Stimulated activated CD4-positive, alpha-beta T cell treated with anti-CD3 and anti-CD28 coated beads, Interleukin-4, amount 100 ng/mL, for 24 hours (primary cell): Measurements from ENCODE around the gene MAST3.

ENCODE experiments used
- DNase-seq: peaks from one replicate; pipeline ENCODE4 v3.0.0-alpha.2; 2020

MAST3 gene

DNA sequence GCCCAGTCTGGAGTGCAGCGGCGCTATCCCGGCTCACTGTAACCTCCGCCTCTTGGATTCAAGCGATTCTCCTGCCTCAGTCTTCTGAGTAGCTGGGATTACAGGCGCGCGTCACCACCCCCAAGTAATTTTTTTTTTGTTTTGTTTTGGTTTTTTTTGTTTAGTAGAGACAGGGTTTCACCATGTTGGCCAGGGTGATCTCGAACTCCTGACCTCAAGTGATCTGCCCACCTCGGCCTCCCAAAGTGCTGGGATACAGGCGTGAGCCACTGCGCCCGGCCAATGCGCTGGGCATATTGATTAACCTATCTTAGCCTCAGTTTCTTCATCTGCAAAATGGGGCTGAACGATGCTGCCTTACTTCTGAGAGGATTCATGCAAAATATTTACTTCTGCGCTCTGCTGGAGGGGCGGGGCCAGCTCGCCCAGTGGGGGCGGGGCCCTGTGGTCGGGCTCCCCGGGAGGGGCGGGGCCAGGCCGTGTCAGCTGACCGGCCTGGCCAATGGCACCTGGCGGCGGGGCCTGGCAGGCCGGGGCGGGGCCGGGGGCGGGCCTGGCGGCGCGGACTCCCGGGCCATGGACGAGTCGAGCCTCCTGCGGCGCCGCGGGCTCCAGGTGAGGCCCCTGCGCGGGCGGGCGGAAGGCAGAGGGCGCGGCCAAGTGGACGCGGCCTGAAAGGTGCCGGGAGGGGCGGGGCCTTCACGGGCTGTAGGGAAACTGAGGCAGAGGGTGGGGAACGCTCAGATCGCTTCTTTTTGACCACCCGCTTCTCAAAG lies at the start of gene MAST3:
TSS of gene MAST3 (plus strand) at position 562 of the 776 bp plus-strand sequence. CDS start at position 577, 15 bp downstream.
- DNase-seq: peak; percentile 86

DNA sequence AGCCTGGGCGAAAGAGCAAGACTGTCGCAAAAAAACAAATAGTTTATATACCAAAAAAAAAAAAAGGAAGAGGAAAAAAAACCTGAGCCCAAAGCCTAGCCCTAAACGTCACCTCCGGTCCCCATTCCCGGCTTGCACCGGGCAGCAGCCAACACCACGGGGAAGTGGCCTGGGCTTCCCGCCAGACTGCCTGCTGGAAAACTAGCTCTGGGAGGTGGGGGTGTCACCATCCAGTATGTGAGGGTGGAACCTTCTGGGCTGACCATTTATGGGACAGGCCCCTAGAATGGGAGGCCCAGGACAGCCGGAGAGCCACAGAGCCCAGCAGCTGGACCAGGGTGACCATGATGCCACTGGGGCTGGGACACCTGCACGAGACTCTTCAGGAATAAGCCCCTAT lies 48.2 kb upstream of the MAST3 start:
- no peak for DNase-seq

DNA sequence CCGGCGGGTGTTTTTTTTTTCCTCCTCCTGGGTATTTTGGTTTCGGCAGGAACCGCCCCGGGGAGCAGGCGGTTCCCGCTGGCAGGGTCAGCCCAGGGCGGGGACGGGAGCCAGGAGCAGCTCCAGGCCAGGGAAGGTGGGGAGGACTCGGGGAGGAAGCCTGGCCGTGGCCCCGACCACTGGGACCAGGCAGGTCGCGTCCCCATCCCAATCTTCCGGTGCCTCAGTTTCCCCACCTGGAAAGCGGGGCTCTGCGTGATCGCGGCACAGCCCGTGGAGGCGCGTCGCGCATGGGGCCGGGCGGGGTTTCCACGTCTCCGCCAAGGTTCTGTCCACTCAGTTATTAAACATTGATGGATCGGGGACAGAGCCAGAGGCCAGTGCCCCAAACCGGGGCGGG lies 45.7 kb upstream of the MAST3 start:
- DNase-seq: no peak

DNA sequence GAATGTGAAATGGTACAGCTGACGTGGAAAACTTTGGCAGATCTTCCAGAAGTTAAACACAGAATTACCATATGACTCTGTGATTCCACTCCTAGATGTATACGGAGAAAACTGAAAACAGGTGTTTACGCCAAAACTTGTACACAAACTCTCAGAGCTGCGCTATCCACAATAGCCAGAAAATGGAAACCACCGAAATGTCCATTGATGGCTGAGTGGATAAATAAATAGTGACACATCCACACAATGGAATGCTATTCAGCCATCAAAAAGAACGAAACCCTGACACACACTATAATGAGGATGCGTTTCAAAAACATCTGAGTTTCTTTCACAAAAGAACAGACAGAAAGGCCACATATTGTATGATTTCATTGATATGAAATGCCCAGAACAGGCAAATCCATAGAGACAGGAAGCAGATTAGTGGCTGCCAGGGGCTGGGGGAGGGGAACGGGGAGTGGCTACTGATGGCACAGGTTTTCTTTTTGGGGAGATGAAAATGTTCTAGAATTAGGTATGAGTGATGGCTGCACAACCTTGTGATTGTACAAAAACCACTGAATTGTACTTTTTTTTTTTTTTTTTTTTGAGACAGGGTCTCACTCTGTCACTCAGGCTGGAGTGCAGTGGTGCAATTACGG lies 43.9 kb upstream of the MAST3 start:
- DNase-seq: no peak

DNA sequence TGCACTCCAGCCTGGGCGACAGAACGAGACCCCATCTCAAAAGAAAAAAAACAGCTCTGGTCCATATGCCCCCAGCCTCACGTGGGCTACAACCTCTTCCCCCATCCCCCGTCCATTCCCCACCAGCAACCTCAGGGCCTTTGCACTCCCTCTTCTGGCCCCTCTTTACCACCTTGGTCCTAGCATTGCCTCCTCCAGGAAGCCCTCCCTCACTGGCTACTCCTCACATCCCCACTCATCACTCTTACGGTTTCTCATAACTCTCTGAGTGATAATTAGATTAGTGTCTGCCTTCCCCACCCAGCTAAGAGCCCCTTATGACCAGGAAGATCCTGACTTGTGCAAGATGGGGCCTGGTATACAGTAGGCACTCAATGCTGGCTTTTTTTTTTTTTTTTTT lies 41.6 kb upstream of the MAST3 start:
- DNase-seq: no peak

DNA sequence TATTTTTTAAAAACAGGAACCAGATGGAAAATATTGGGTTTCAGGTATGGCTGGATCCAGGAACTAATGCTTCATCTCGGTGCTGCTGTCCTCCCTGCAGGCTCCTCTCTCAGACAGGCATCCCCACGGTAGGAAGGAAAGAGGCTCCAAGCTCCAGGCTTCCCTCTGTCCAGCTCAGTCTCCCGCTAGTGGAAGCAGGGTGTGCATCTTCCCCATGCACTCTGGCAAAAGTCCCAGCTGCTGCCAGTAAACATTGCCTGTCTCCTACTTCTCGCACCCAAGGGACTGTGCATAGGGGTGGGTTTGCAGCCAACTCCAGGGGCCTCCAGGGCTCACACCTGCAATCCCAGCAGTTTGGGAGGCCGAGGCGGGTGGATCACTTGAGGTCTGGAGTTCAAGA lies 40.0 kb upstream of the MAST3 start:
- no peak for DNase-seq

DNA sequence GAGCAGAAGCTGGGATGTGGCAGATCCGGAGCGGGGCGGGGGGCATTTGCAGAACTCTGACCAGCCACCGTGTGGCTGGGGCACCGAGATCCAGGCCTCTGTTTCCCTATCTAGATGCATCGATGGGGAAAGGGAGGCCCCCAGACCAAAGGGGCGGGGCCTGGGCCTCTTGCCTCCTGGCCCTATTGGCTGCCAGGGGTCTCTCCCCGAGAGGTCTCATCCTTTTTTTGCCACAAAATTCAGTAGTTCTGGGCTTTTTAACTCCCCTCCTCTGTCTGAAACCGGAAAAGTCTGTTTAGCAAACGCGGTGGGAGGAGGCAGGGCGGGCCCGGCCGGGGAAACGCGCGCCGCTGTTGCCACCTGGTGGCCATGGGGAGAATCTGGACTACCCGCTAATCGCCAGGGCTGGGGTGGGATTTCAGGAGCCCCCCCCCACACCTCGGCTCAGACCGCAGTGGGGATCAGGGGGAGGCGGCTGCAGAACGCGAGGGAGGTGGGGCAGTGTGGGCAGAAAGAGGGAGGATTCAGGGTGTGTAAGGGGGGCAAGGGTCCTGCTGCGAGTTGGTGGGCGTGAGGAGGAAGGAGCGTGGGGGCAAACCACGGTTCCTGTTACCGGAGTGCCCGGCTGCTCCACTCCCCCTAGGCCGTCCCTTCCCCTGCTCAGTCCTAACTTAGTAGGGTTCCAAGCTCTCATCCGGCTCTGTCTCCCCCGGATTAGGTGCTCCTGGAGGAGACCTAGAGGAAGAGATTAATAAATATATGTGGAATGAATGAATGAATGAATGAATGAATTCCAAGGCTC lies 39.2 kb upstream of the MAST3 start:
- peak; percentile 83 for DNase-seq

DNA sequence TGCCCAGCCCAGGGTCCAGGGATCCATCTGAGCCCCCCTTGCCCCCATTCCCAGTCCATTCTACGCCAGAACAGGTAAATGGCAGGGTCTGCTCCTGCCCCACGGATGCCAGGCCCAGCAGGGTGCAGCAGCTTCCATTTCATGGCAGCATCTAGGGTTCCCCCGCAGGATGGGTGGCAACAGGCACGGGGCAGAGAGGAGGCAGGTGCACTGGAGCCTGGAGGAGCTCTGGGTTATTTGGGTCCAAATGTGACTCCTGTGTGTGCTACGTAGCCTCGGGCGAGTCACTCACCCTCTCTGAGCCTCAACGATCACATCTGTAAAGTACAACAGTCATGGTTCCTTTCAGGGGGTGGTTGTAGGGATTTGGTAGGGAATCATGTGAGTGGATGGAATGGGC lies 38.3 kb upstream of the MAST3 start:
- no peak for DNase-seq

DNA sequence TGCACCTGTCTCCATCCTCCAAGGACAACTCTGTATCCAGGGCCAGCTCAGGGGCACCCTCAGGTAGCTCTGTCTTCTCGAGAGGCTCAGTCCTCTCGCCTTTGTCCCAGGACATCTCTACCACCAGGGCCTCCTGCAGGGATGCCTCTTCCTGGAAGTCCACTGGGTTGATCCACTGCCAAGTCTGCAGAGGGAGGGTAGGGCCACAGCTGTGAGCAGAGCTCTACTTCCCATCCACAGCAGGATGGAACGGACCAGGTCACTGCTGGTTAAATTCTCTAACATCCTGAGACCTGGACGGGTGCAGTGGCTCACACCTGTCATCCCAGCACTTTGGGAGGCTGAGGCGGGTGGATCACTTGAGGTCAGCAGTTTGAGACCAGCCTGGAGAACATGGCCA lies 37.7 kb upstream of the MAST3 start:
- DNase-seq: no peak

DNA sequence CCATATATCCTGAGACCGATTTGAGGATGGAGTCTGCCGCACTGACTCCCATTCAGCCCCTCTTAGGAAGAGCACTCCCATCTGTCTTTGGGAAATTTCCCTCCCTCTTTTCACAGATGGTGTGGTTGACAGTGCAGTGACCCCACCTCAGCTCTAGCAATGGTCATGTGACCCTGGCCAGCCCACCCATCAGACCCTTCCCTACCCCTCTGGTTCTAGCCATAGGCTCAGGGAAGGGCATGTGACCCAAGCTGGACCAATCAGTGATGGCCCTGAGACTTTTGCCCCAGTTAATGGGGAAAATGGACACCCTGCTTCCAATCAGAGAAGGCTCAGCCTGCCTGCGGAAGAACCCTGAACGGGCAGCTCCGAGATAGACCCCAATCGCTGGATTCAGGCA lies 37.1 kb upstream of the MAST3 start:
- no peak for DNase-seq

DNA sequence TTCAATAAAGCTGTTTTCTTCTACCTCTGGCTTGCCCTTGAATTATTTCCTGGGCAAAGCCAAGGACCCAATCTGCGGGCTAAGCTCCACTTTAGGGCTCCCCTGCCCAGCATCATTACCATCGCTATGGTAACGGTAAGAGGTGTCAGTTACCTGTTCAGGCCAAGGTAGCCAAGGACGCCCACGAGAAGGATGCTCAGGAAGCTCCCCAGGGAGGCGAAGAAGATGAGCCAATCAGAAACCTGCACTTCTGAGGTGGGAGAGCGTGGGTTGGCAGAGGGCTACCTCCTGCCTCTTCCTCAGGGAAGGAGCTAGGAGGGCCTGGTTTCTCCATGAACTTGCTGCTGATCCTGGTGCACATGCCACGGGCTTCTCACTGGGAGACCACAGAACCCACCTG lies 35.5 kb upstream of the MAST3 start:
- no peak for DNase-seq

DNA sequence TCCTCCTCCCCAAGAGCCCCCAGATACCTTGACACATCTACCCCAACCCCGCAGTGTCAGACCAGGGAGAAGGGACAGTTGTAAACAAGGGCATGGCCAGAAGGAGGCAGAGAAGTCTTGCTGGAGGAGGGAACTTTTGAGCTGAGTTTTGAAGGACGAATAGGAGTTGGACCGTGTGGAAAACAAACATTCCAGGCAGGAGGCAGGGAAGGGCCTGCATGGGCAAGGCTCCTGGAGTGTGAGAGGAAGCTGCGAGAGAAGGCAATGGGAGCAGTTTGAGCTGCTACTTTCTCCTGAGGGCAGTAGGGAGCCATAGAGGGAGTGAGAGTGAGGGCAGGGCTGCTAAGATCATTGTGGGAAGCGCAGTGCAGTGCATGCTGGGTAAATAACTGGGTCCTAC lies 34.1 kb upstream of the MAST3 start:
- DNase-seq: peak; percentile 44

DNA sequence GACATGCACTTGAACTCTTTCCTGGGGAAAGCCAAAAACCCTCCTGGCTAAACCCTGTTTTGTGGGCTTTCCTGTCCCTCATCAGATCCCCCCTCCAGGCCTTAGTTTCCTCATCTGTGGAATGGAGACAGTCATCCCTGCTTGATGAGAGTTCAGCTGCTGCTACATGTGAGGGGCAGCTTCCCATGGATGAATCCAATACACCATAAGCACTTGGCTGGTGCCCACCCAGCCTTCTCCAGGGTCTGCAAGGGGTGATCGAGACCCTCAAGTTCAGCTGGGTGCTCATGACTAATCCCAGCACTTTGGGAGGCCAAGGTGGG lies 32.4 kb upstream of the MAST3 start:
- DNase-seq: no peak

DNA sequence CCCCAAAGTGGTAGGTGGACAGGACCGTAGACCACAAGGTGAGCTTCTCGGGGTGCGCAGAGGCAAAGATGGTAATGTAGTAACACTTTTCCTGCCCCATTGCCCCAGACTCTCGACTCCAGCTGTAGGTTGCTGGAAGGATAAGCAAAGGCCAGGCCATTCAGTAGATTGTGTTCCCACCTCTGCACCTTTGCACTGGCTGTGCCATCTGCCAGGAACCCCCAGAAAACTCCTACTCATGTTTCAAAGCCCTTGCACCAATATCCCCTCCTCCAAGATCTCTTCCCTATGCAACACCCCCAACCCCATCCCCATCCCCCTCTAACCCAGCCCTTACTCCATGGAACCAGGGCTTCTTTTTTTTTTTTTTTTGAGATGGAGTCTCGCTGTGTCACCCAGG lies 29.2 kb upstream of the MAST3 start:
- DNase-seq: no peak

DNA sequence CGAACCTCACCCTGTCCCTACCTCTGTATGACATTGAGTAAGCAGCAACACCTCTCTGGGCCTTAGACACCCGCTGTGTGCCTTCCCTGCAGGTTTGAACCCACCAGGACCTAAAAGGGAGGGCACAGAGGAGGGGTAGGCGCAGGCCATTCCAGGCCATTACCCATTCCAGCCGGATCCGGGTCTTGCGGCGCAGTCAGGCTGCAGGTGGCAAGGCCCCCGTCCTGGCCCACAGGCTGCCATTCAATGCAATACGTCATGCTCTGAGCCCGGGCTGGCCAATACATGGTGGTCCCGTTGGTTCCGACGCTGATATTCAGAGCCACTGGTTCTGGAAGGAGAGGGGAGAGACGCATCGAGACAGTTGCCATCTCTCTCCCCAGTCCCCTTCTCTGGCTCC lies 28.2 kb upstream of the MAST3 start:
- no peak for DNase-seq

DNA sequence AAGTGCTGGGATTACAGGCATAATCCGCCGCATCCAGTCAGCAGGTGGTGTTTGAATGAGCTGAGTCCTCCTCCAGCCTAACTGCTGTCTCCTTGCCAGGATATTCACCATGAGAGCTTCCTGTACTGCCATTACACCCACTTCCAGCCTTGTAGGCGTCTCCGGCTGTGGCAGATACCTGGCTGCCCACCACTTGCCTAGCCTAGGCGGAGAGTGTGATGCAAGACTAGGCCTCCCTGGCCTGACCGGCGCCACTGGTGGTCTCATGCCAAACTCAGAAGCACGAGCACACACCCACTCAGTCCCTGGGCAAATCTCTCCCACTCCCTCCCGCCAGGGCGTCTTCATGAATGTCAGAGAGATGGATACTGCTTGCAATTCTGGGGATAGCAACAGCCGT lies 27.4 kb upstream of the MAST3 start:
- no peak for DNase-seq

DNA sequence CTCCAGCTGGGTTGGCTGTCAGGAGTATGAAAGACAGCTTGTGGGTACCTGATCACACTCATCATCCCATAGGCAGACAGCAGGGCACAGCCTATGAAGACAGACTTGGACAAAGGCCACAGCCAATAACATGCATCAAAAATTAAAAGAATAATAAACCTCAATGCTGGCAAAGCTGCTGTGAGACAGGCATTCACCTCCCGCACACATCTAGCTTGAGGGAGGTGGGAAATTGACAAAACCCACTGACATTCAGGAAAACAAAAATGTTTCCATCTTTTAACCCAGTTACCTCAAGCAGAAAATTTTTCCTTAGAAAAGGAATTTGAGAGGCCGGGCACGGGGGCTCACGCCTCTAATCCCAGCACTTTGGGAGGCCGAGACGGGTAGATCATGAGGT lies 25.2 kb upstream of the MAST3 start:
- no peak for DNase-seq

DNA sequence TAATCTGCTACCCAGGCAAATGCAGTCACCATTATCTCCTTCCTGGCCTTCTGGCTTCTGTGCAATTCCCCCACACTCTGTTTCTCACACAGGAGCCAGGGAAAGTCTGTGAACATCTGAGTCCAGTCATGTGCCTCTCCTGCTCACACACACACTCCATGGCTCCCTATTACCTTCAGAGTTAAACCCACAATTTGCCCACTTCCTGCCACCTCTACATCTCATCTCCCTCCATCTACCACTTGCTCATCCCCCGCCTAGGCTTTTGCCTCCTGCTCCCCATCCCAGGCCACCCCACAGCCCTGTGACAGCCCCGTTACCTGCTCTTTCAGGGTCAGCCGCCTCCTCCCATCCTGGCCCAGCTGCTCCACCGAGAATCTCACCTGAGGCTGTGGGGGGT lies 24.4 kb upstream of the MAST3 start:
- DNase-seq: no peak

DNA sequence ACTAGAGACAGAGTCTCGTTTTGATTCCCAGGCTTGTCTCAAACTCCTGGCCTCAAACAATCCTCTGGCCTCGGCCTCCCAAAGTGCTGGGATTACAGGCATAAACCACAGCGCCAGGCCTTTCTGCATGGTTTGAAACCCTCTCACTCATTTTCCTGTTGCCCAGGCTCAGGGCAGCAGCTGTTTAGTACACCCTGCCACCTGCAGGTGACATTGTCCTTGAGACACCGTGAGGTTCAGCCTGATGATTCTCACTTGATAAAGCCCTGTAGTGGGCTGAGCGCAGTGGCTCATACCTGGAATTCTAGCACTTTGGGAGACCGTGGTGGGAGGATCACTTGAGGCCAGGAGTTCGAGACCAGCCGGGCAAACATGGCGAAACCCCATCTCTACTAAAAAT lies 23.4 kb upstream of the MAST3 start:
- no peak for DNase-seq

DNA sequence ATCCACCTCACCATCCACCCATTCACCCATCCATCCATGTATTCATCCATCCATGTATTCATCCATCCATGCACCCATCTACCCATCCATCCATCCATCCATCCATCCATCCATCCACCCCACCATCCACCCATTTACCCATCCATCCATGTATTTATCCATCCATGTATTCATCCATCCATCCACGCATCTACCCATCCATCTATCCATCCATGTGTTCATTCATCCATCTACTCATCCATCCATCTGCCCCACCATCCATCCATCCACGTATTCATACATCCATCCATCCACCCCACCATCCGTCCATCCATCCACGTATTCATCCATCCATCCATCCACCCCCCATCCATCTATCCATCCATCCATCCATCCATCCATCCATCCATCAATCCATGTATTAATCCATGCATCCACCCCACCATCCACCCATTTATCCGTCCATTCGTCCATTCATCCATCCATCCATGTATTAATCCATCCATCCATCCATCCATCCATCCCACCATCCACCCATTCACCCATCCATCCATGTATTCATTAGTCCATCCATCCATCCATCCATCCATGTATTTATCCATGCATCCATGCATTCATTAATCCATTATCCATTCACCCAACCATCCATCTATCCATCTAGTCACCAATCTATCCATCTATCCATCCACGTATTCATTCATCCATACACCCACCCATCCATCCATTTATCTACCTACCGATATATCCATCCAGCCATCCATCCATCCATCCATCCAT lies 13.5 kb upstream of the MAST3 start:
- no peak for DNase-seq

DNA sequence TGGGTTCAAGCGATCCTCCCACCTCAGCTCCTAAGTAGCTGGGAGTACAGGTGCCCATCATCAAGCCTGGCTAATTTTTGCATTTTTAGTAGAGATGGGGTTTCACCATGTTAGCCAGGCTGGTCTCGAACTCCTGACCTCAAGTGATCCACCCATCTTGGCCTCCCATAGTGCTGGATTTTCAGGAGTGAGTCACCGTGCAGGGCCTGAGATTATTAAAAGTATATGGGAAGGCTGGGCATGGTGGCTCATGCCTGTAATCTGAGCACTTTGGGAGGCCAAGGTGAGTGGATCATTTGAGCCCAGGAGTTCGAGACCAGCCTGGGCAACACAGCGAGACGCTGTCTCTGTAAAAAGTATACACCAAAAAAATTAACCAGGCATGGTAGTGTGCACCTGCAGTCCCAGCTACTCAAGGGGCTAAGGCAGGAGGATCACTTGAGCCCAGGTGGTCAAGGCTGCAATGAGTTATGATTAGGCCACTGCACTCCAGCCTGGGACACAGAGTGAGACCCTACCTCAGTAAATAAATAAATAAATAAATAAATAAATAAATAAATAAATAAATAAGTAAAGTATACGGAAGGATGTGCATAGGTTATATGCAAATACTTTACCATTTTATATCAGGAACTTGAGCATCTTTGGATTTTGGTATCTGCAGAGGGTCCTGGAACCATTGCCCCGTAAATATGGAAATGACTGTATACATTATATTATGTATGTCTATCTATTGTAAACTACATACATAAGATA lies 11.7 kb upstream of the MAST3 start:
- no peak for DNase-seq

DNA sequence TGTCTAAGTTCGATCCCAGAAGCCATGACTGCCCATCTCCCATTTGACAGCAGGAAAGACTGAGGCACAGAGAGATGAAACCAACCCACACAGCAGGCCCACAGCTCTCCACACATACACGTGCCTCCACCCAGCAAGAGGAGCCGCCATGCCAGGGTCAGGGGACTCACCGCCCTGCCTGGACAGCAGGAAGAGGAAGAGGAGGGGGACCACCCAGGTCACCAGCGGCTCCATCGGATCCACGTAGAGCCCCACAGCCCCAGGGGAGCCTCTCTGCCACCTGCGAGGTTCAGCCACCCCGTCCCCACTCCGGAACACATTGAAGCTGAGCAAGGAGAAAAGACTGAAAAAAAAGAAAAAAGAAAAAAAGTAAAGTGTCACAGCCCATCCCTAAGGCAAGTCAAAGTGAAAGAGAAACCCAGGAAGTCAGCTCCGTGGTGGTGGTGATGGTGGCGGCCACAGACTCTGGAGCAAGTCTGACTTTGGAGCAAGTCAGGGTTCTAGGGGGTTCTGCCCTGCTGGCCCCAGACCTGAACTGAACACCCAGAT lies 10.9 kb upstream of the MAST3 start, which contains the start of gene IL12RB1:
TSS of gene IL12RB1 (minus strand) at position 345 of the 549 bp plus-strand sequence. CDS start at position 234, 111 bp downstream.
- peak; percentile 63 for DNase-seq
